GM19239 (cell line): Measurements from ENCODE around the gene KRTAP9-9.
"Not testable (repeated sequence)": the region's sequence is repeated elsewhere in the genome, so short reads cannot be mapped to it uniquely, and the experiment has no call there.

Experiments
- DNase-seq: peaks from one replicate; pipeline ENCODE4 v3.0.0; 2011; ENCODE audit warnings: low spot score; ENCODE audit not compliant: insufficient read length
- FAIRE-seq: peaks from 2 replicates; lab custom pipeline; 2011; peaks lifted over from hg19 to GRCh38; lab: Jason Lieb, UNC

The KRTAP9-9 gene

DNA sequence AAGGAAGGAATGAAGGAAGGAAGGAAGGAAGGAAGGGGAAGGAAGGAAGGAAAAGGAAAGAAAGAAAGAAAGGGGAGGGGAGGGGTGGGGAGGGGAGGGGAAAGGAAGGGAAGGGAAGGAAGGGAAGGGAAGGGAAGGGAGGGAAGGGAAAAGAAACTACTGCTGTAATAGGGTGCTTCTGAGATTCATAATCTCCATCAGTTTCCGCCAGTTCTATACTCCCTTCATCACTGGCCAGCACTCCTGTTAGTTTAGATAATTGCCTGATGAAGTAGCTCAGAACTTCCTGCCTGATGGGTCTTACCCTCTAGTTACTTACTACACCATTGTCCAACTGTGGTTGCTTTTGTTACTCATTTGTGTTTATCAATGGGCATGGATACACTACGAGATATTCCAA is 8.0 kb downstream of the KRTAP9-9 start:
- FAIRE-seq, result no peak
- no peak for DNase-seq

DNA sequence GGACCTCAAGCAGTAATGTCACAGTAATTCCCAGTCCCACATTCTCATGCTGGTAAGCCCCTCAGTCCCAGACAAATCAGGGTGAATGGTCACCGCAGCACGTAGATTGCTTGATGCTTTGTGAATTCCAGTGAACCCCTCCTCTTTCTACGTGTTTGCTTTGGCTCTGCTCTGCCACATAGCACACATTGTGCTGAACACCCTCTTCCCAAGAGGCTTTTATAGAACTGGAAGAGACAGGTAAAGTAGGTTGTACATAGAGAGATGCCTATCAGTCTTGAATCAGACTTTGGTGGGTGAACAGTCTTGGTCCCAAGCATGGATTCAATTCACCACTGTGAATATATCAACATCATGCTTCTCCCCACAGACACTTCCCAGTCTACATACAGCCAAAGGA is 9.4 kb downstream of the KRTAP9-9 start:
- no peak for FAIRE-seq

DNA sequence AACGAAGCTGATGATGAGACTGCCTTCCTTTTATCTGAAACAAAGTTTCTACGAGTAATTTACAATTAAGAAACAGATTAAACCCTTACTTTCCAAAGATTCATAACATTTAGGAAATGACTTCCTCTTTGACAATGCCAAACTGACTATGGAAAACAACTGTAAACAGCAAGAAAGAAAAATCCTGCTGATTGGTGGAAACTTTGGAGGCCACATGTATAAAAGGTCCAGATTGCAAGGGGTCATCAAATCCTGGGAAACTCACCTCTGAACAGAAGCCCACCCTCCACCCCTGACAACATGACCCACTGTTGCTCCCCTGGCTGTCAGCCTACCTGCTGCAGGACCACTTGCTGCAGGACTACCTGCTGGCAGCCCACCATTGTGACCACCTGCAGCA is 9.9 kb downstream of the KRTAP9-9 start, which contains the start of gene KRTAP9-6:
KRTAP9-6 (plus strand) TSS at position 301 of the 400 bp plus-strand sequence; CDS start at position 301, 0 bp downstream.
- no peak for FAIRE-seq

More for the DNA sequence above, 9.4 kb downstream of the KRTAP9-9 start:
- no peak for DNase-seq

DNA sequence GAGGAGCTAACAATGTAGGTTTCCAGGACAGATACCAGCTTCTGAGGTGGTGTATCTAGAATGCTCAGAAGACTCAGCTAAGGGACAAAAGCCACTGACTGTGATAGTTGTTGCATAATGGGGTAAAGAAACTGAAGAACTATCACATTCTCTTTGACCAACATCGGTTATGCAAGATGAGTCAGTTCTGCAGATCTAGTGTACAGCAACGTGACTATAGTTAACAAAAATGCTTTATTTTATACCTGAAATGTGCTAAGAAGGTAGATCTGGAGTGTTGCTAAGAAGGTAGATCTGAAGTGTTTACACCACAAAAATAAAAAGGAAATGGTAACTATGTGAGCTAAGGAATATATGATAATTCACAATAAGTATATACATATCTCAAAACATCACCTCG is 12.5 kb downstream of the KRTAP9-9 start:
- FAIRE-seq, result no peak
- no peak for DNase-seq

More for the DNA sequence above, 9.9 kb downstream of the KRTAP9-9 start, which contains the start of gene KRTAP9-6:
- DNase-seq, result no peak

DNA sequence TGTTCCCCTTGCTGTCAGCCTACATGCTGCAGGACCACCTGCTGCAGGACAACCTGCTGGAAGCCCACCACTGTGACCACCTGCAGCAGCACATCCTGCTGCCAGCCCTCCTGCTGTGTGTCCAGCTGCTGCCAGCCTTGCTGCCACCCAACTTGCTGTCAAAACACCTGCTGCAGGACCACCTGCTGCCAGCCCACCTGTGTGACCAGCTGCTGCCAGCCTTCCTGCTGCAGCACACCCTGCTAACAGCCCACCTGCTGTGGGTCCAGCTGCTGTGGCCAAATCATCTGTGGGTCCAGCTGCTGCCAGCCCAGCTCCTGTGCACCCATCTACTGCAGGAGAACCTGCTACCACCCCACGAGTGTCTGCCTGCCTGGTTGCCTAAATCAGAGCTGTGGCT is 16.1 kb downstream of the KRTAP9-9 start:
- not testable (repeated sequence) for DNase-seq, FAIRE-seq

DNA sequence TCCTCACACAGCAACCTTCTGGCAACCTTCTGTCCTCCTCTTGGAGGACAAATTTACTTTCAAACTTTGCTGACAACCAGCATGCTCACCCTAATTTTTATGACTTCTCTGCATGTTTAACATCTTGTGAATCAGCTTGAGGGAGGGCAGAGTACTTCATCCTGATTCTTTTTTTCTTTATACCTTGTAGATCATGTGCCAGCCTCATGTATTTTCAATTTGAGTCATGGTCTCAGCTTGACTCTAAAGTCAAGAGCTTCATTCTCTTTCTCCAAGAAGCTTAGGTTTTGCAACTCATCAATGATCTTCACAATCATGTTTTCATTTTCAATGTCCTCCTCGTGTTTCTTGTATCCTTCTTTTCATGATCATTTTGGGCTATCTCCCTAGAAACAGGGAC is 16.7 kb downstream of the KRTAP9-9 start:
- no peak for DNase-seq
- FAIRE-seq, result no peak

DNA sequence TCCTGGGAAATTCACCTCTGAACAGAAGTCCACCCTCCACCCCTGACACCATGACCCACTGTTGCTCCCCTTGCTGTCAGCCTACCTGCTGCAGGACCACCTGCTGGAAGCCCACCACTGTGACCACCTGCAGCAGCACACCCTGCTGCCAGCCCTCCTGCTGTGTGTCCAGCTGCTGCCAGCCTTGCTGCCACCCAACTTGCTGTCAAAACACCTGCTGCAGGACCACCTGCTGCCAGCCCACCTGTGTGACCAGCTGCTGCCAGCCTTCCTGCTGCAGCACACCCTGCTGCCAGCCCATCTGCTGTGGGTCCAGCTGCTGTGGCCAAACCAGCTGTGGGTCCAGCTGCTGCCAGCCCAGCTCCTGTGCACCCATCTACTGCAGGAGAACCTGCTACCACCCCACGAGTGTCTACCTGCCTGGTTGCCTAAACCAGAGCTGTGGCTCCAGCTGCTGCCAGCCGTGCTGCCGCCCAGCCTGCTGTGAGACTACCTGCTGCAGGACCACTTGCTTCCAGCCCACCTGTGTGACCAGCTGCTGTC is 20.5 kb downstream of the KRTAP9-9 start, which contains the start of gene KRTAP9-7:
KRTAP9-7 (plus strand) TSS at position 51 of the 543 bp plus-strand sequence; CDS start at position 51, 0 bp downstream.
- FAIRE-seq, DNase-seq: not testable (repeated sequence)

DNA sequence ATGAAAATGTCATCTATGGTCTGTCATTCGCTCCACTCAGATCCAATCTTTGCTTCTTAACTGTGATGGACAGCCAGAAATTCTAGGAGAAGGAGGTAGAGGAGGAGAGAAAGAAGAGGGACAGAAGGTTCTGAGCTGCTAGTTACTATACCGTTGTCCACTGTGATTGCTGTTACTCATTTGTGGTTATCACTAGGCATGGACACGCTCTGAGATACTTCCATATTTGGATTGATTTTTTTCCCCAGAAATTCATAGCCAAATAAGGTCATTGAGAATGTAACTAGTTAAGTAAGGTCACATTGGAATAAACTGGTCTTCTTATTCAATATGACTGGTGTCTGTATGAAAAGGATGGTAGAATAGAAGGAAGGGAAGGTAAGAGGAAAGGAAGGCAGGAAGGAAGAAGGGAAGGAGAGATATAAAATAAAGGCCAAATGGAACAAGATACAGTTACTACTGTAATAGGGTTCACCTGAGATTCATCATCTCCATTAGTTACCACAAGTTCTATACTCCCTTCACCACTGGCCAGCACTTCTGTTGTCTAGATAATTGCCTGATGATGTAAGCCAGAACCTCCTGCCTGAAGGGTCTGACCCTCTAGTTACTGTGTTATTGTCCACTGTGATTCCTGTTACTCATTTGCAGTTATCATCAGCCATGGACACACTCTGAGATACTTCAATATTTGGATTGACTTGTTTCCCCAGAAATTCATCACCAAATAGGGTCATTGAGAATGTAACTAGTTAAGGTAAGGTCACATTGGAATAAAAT is 23.2 kb downstream of the KRTAP9-9 start:
- no peak for DNase-seq
- FAIRE-seq, result no peak

DNA sequence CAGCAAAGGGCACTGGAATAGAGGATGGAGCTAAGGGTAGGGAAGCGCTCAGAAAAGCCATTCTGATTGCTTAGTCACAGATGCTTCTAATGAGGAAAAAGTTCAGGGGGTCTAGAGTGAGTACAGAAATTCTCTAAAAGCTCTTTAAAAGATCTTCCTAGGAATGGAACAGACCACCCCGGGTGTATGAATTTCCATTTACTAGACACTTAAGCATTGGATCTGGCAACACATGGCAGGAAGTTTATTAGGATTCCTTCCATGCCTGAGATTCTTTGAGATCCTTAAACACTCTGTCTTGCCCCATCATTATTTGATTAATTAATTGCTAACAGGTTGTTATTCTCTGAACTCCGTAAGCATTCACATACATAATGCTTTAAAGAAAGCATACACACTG is 28.9 kb downstream of the KRTAP9-9 start:
- DNase-seq, result no peak
- no peak for FAIRE-seq

DNA sequence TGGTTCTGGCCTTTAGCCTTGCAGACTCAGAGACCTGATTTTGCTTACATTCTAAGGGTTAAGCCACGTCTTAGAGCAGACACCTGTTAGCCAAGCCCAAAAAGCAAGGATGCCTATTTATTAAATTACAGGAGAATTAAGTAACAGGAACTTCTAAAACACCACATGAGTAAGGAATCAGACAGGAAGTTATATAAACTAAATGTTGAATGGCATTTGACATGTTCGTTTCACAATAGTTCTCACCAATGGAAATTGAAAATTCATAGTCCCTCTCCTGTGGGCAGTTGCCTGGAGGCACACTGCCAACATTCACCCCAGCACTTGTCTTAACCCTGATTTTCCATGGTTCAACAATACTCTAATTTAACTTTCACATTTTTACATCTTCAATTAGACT is 29.4 kb downstream of the KRTAP9-9 start:
- no peak for DNase-seq
- FAIRE-seq, result no peak

DNA sequence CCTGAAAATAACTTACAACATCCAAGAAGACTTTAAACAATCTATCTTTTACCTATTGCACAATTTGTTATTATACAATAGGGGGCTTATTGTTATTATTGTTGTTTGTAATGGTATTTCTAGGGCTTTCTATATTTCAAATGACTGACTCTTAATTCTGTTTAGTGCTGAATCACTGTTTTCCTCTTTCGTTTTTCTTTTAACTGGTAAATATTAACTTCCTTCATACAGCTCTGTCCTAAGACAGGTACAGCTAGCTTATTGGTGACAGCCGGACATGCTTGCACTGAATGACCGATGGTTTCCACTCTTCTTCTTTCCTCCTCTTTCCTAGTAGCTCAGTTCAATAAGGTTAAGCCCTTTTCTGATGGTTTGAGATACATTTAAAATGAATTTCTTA is 31.9 kb downstream of the KRTAP9-9 start:
- no peak for FAIRE-seq
- no peak for DNase-seq

DNA sequence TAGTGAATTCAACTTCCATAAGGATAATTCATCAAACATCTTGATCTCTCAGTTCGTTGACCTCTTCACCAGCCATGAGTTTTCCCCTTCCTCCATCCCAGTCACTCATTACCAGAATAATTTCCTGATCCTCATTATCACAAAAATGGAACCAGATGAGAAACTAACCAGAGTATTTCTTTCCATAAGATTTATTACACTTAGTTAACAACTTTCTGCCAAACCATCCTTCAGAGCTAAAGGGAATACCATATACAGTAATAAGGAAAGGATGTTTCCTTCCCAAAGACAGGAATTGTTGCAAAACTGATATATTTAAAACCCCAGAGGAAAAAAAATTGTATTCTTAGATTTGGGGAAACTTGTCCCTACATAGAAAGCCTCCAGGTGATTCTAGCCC is 38.8 kb downstream of the KRTAP9-9 start:
- no peak for FAIRE-seq
- no peak for DNase-seq

DNA sequence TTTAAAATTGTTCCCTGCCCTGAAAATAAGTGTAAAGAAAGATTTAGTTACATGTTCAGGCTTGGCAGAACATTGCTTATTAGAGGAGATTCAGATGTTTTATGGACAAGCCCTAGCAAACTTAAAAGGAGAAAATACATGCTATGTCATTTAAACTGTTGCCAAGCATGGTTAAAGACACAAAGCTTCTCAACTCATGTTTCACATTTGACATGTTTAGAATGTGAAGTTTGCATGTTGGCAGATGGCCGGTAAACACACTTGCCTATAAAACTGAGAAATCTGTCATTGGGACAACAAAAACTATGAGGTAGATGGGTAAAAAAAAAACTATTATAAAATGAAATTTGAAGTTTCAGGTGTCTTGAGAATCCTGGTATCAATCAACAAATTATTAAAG is 41.7 kb downstream of the KRTAP9-9 start:
- DNase-seq, result no peak
- FAIRE-seq, result no peak

DNA sequence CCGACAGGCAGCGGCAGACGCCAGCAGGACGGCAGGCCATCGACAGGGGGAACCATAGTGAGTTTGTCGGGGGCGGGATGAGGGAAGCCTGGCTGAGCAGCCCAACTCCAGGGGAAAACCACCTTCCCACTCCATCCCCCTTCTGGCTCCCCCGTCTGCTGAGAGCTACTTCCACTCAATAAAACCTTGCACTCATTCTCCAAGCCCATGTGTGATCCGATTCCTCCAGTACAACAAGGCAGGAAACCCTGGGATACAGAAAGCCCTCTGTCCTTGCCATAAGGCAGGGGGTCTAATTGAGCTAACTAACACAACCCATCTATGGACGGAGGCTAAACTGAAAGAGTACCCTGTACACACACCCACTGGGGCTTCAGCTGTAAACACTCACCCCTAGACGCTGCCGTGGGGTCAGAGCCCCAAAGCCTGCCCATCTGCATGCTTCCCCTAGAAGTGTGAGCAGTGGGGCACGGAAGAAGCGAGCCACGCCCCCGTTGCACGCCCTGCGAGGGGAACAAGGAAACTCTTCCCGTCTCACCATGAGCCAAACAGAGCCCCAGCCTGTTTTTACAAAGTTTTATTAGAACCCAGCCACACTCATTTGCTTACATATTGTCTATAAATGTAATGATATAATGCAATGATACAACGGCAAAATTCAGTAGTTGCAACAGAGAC is 43.4 kb downstream of the KRTAP9-9 start:
- no peak for DNase-seq
- FAIRE-seq, result no peak

DNA sequence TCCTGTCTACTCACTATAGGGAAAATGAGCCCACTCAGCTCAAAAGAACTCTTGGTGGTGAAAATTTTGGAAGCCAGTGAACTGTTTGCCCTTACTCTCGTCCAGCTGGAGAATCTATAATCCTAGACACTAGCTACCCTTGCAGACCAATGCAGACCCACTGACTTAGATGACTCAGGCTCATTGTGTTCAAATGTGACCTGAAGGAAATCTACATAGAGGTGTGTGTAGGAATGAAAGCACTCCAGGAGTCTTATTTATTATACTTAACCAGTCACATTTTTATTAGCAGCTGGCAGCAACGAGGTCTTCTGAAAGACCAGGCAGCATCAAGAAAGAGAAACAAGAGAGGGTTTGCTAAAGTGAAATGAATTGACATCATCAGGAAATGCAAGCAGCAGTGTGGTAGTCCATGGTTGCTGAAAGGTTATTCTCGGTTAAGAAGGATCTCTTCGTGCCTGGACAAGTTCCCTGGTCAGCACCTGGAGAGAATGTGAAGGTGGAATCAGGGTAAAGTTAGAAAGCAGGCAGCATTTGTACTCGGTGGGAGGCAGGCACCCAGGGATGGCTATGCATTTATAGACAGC is 46.1 kb downstream of the KRTAP9-9 start:
- DNase-seq (no peak), FAIRE-seq (no peak)

DNA sequence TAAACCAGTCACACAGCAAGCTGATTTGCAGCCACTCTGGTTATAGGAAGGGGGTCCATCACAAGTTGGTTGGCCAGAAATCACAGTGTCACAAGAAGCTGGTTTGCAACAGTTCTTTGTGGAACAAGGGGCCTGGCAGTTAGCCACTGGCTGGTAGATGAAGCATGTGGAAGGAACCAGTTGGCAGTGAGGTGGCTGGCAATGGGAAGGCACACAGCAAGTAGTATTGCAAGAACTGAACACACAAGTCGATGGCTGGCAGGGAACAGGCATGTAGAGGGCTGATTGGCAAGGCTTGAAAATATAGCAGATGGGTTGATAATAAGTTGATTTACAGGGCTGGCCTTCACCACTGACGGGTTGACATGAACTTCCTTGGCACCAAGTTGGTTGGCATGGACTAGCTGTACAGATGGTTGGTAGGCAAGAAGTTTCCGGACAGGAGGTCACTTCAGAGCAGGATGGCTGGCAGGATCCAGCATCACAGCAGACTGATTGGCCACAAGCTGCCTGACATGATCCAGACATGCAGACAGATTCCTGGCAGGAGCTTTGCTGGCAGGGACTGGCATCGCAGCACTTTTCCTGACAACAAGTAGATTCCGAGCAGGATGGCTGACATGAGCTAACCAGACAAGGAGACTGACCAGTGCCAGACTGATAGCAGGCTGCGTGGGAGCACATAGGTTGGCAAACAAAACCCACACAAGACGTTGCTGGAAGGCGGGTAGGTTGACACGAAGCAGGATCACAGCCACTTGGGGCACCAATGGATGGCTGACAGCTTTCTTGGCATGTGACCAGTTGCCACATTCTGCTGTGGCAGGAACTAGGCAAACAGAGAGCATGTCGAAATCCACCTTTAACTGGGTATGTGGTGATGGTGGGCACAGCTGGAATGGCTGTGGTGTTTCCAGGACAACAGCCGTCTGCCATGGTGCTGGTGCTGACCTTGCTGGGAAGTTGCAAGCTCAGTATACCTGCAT is 47.0 kb downstream of the KRTAP9-9 start, which contains the start of gene KRTAP29-1:
KRTAP29-1 (minus strand) TSS at position 936 of the 986 bp plus-strand sequence; CDS start at position 936, 0 bp downstream.
- no peak for DNase-seq
- FAIRE-seq, result no peak

DNA sequence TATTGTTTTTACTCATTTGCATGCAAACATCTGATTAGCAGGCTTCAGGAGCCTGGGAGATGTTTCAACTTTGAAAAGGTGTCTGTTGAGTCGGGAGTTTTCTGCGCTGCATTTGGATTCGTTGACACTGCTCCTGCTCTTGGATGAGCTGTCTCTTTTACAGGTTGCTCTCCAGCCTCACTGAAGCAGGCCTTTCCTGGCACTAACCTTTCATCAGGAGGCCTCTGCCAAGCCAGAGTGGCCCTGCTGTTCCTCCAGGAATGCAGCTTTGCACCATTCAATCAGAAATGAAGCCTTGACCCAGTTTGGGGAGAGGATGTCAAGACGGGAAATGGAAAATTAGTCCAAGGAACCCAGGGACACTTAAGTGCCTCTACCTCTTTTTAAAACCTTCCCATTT is 47.8 kb downstream of the KRTAP9-9 start:
- no peak for DNase-seq
- FAIRE-seq, result no peak

DNA sequence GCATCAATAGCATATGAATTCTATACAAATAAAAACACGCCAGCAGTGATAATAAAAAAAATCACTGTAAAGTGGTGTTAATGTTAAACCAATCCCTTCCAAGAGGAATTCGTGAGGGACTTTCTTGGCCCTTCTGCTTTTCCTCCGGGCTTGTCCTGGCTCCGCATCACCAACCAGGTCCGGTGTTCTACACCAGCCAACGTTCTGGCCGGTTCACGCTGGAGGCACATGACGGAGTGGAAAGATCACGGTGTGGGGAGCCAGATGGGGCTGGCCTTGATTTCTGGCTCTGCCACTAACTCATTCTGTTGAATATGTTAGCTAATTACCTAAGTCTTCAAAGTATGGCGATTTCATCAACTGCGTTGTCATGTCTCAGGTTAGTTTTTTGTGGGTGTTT is 48.9 kb downstream of the KRTAP9-9 start:
- DNase-seq, result no peak
- no peak for FAIRE-seq
